ENCODE results near the gene STAC2. TPM values are rescaled to one million over a fixed set of nuclear protein-coding genes. Genes with fewer than 3 reads are reported as not detected.
"Not testable (repeated sequence)": the region's sequence is repeated elsewhere in the genome, so short reads cannot be mapped to it uniquely, and the experiment has no call there.

Gene STAC2
- total RNA-seq, 1 experiment from 2014 or later: not detected

- H3K4me1 Mint-ChIP-seq (ENCODE audit: low read depth, unreplicated experiment): no peaks in the 10 kb centered on the region
- H3K9me3 Mint-ChIP-seq (ENCODE audit: low read depth, unreplicated experiment): no peaks in the 10 kb centered on the region
- no TSS peak for BruUV-seq (replicated peaks)
- CTCF ChIA-PET: interaction anchor here (0.6 to 1.8 kb wide), 4 partner anchors 20 to 913 kb away, joined by 3 to 7 read pairs (median 4); partner anchors contain the start of gene MED1
- peaks cover 32% of the 10 kb centered on the region for H3K36me3 Mint-ChIP-seq (ENCODE audit: insufficient read depth, unreplicated experiment)
- TF ChIP-seq CTCF (IDR thresholded peaks at IDR 0.05; ENCODE audit: unreplicated experiment): peak; percentile 86
- no peak overlapping the region for H3K4me3 Mint-ChIP-seq (ENCODE audit: low read depth, unreplicated experiment)
- no peaks in the 10 kb centered on the region for H3K27me3 Mint-ChIP-seq (ENCODE audit: unreplicated experiment)
- intact Hi-C loops (cut with micrococcal nuclease; ENCODE audit: unreplicated experiment): no loop called here
- peak; percentile 70 for DNase-seq
- no peak overlapping the region for H3K27ac Mint-ChIP-seq (ENCODE audit: unreplicated experiment)
These were observed 35.5 kb upstream of the STAC2 start for GRCh38 chr17:39261286-39261685.

DNA sequence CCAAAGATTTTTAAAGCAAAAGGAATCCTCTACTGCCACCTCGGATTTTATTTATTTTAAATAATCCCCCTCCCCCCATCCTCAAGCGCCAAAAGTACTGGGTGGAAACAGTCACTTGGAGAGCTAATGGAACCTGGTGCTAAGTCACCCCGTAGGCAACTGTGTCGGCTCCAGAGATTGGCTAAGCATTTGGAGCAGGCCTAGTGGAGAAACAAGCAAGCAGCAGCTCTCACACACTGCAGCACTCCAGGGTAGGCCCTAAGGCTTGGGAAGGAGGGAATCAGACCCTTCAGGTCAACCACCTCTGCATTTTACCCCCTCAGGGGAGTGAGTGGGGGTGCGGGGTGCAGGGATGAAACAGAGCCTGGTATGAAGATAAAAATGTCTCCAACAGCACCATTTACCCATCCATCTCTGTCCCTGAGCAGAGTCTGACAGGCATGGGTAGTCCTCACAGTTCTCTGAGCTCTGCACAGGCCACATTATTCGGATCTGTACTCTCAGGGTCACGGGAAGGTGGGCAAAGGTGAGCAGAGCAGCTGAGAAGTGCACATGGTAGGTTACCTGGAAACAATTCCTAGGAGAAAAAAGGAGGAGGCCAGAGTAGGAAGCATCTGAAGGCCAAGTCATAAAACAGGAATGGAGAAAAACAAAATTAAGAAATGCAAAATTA, 27.2 kb upstream of the STAC2 start:
- Mint-ChIP-seq H3K9me3 (ENCODE audit: low read depth, unreplicated experiment) (no peaks in the 10 kb centered on the region), H3K4me1 (ENCODE audit: low read depth, unreplicated experiment) (peaks cover 9% of the 10 kb centered on the region), H3K27me3 (ENCODE audit: unreplicated experiment) (no peaks in the 10 kb centered on the region), H3K4me3 (ENCODE audit: low read depth, unreplicated experiment) (no peak overlapping the region), H3K27ac (ENCODE audit: unreplicated experiment) (no peak overlapping the region), H3K36me3 (ENCODE audit: insufficient read depth, unreplicated experiment) (peaks cover 27% of the 10 kb centered on the region)
- intact Hi-C loops (cut with micrococcal nuclease; ENCODE audit: unreplicated experiment): no loop called here
- no TSS peak for BruUV-seq (replicated peaks)
- CTCF ChIA-PET: interaction anchor here (0.6 to 2.0 kb wide), 10 partner anchors 8 to 673 kb away, joined by 3 to 10 read pairs (median 3); partner anchors contain the start of gene MED1
- no peak for DNase-seq
- TF ChIP-seq CTCF (IDR thresholded peaks at IDR 0.05; ENCODE audit: unreplicated experiment): no peak

GRCh38 chr17:39251997-39252396, 26.3 kb upstream of the STAC2 start:
- peaks cover 6% of the 10 kb centered on the region for H3K27me3 Mint-ChIP-seq (ENCODE audit: unreplicated experiment)
- no TSS peak for BruUV-seq (replicated peaks)
- H3K27ac Mint-ChIP-seq (ENCODE audit: unreplicated experiment): no peak overlapping the region
- no peak overlapping the region for H3K4me3 Mint-ChIP-seq (ENCODE audit: low read depth, unreplicated experiment)
- intact Hi-C loops (cut with micrococcal nuclease; ENCODE audit: unreplicated experiment): no loop called here
- CTCF ChIA-PET: interaction anchor here (0.6 to 1.3 kb wide), 11 partner anchors 9 to 674 kb away, joined by 3 to 8 read pairs (median 3); partner anchors contain the start of gene MED1
- no peaks in the 10 kb centered on the region for H3K9me3 Mint-ChIP-seq (ENCODE audit: low read depth, unreplicated experiment)
- DNase-seq: no peak
- H3K36me3 Mint-ChIP-seq (ENCODE audit: insufficient read depth, unreplicated experiment): peaks cover 28% of the 10 kb centered on the region
- peaks cover 13% of the 10 kb centered on the region for H3K4me1 Mint-ChIP-seq (ENCODE audit: low read depth, unreplicated experiment)
- no peak for TF ChIP-seq CTCF (IDR thresholded peaks at IDR 0.05; ENCODE audit: unreplicated experiment)

- not testable (repeated sequence) for H3K27ac Mint-ChIP-seq (ENCODE audit: unreplicated experiment)
- CTCF ChIA-PET: interaction anchor here (0.5 to 2.8 kb wide), 10 partner anchors 14 to 575 kb away, joined by 3 to 16 read pairs (median 3); partner anchors contain the start of gene MED1
These were observed 24.3 kb upstream of the STAC2 start for GRCh38 chr17:39250076-39250475.

GRCh38 chr17:39246274-39246673, 20.5 kb upstream of the STAC2 start:
- no peak for DNase-seq
- Mint-ChIP-seq H3K4me3 (ENCODE audit: low read depth, unreplicated experiment) (no peak overlapping the region), H3K9me3 (ENCODE audit: low read depth, unreplicated experiment) (no peaks in the 10 kb centered on the region), H3K27ac (ENCODE audit: unreplicated experiment) (no peak overlapping the region), H3K36me3 (ENCODE audit: insufficient read depth, unreplicated experiment) (peaks cover 27% of the 10 kb centered on the region), H3K27me3 (ENCODE audit: unreplicated experiment) (peaks cover 26% of the 10 kb centered on the region), H3K4me1 (ENCODE audit: low read depth, unreplicated experiment) (peaks cover 13% of the 10 kb centered on the region)
- CTCF ChIA-PET: interaction anchor here (0.6 to 8.4 kb wide), 10 partner anchors 8 to 263 kb away, joined by 3 to 442 read pairs (median 36); partner anchors contain the start of gene ARL5C
- TF ChIP-seq CTCF (IDR thresholded peaks at IDR 0.05; ENCODE audit: unreplicated experiment): peak; percentile 78
- BruUV-seq (replicated peaks): no TSS peak
- intact Hi-C loops (cut with micrococcal nuclease; ENCODE audit: unreplicated experiment): no loop called here

More at GRCh38 chr17:39250076-39250475, 24.3 kb upstream of the STAC2 start:
- H3K9me3 Mint-ChIP-seq (ENCODE audit: low read depth, unreplicated experiment); H3K4me3 Mint-ChIP-seq (ENCODE audit: low read depth, unreplicated experiment); DNase-seq; BruUV-seq (replicated peaks); intact Hi-C loops (cut with micrococcal nuclease; ENCODE audit: unreplicated experiment): not testable (repeated sequence)
- Mint-ChIP-seq H3K27me3 (ENCODE audit: unreplicated experiment) (peaks cover 11% of the 10 kb centered on the region), H3K4me1 (ENCODE audit: low read depth, unreplicated experiment) (peaks cover 13% of the 10 kb centered on the region), H3K36me3 (ENCODE audit: insufficient read depth, unreplicated experiment) (peaks cover 20% of the 10 kb centered on the region)

Measured in Calu3 (cell line).